Measurements from ENCODE around the gene SORCS3. TPM values are rescaled to one million over a fixed set of nuclear protein-coding genes. Genes with fewer than 3 reads are reported as not detected.

Gene SORCS3
- total RNA-seq, 1 donor from 2014 or later = not detected

GRCh38 chr10:105181626-105182025, 540.5 kb downstream of the SORCS3 start:
- DNase-seq (ENCODE audit: low read depth in 2 of 2) = no peak

GRCh38 chr10:105183536-105183935, 542.4 kb downstream of the SORCS3 start:
- DNase-seq (ENCODE audit: low read depth in 2 of 2) = no peak

- no peak for DNase-seq (ENCODE audit: low read depth in 2 of 2)
These were observed 544.1 kb downstream of the SORCS3 start for GRCh38 chr10:105185161-105185560.

GRCh38 chr10:105187243-105187642, 546.2 kb downstream of the SORCS3 start:
- DNase-seq (ENCODE audit: low read depth in 2 of 2) = no peak

GRCh38 chr10:105188737-105189462, 547.8 kb downstream of the SORCS3 start:
- DNase-seq (ENCODE audit: low read depth in 2 of 2) = no peak

- DNase-seq (ENCODE audit: low read depth in 2 of 2) = no peak
These were observed 548.3 kb downstream of the SORCS3 start for GRCh38 chr10:105189463-105189800.

GRCh38 chr10:105192146-105192545, 551.1 kb downstream of the SORCS3 start:
- DNase-seq (ENCODE audit: low read depth in 2 of 2) = no peak

- no peak for DNase-seq (ENCODE audit: low read depth in 2 of 2)
These were observed 551.8 kb downstream of the SORCS3 start for GRCh38 chr10:105192861-105193260.

- no peak for DNase-seq (ENCODE audit: low read depth in 2 of 2)
These were observed 554.7 kb downstream of the SORCS3 start for GRCh38 chr10:105195831-105196230.

- DNase-seq (ENCODE audit: low read depth in 2 of 2) = no peak
These were observed 556.7 kb downstream of the SORCS3 start for GRCh38 chr10:105197598-105198364.

- no peak for DNase-seq (ENCODE audit: low read depth in 2 of 2)
These were observed 565.5 kb downstream of the SORCS3 start for GRCh38 chr10:105206616-105207015.

GRCh38 chr10:105207476-105207995, 566.4 kb downstream of the SORCS3 start:
- DNase-seq (ENCODE audit: low read depth in 2 of 2) = no peak

GRCh38 chr10:105210546-105210945, 569.5 kb downstream of the SORCS3 start:
- DNase-seq (ENCODE audit: low read depth in 2 of 2) = no peak

- no peak for DNase-seq (ENCODE audit: low read depth in 2 of 2)
These were observed 596.6 kb downstream of the SORCS3 start for GRCh38 chr10:105237685-105238084.

GRCh38 chr10:105239311-105240219, 598.5 kb downstream of the SORCS3 start:
- no peak for DNase-seq (ENCODE audit: low read depth in 2 of 2)

- DNase-seq (ENCODE audit: low read depth in 2 of 2) = no peak
These were observed 600.2 kb downstream of the SORCS3 start for GRCh38 chr10:105241254-105241653.

GRCh38 chr10:105243381-105243780, 602.3 kb downstream of the SORCS3 start:
- no peak for DNase-seq (ENCODE audit: low read depth in 2 of 2)

GRCh38 chr10:105243825-105244224, 602.7 kb downstream of the SORCS3 start:
- no peak for DNase-seq (ENCODE audit: low read depth in 2 of 2)

- DNase-seq (ENCODE audit: low read depth in 2 of 2) = no peak
These were observed 606.9 kb downstream of the SORCS3 start for GRCh38 chr10:105247831-105248499.

- DNase-seq (ENCODE audit: low read depth in 2 of 2) = no peak
These were observed 611.8 kb downstream of the SORCS3 start for GRCh38 chr10:105252911-105253310.

GRCh38 chr10:105253515-105254212, 612.6 kb downstream of the SORCS3 start:
- no peak for DNase-seq (ENCODE audit: low read depth in 2 of 2)

Measured in dermis microvascular lymphatic vessel endothelial cell (primary cell).